GM19099 (cell line): Measurements from ENCODE around the gene POTEB2.
"Not testable (repeated sequence)": the region's sequence is repeated elsewhere in the genome, so short reads cannot be mapped to it uniquely, and the experiment has no call there.

Experiments
- POLR2A ChIP-seq: IDR thresholded peaks from 3 replicates; pipeline ENCODE4 v1.6.1; 2011; ENCODE audit warnings: low read depth; ENCODE audit not compliant: insufficient read length; ENCODE audit errors: extremely low read depth

POTEB2 gene

GRCh38 chr15:20866214-20866613 is at the start of gene POTEB2:
POTEB2 (minus strand) TSS chr15:20866314; CDS start chr15:20866281, 33 bp downstream.
- TF ChIP-seq POLR2A: not testable (repeated sequence)
